HEK293 (cell line): Measurements from ENCODE around the gene SOX12.
"Not testable (repeated sequence)": the region's sequence is repeated elsewhere in the genome, so short reads cannot be mapped to it uniquely, and the experiment has no call there.

Experiments used
- CTCF ChIA-PET: fragments of 350-600 bp; formaldehyde crosslinking; extraction: SDS; loops from one replicate; lab custom pipeline; 2021; ENCODE audit warnings: antibody characterized with exemption; lab: Yijun Ruan, JAX
- POLR2A ChIA-PET: fragments of 300-600 bp; formaldehyde crosslinking; extraction: SDS; loops from one replicate; lab custom pipeline; 2020; ENCODE audit warnings: antibody characterized with exemption, inconsistent platforms; lab: Yijun Ruan, JAX
- H3K27ac ChIP-seq: fragments of 200-500 bp; sonication (Bioruptor generic); 2 replicates; pipeline ENCODE4 v1.5.1; 2014; ENCODE audit warnings: low read depth, low read length, control low read depth, inconsistent platforms; ENCODE audit errors: extremely low read depth
- H3K36me3 ChIP-seq, 2 experiments: fragments of 200-500 bp in 1 of 2; sonication (Bioruptor generic) in 1 of 2; 1 replicate in 1 of 2; 2 replicates in 1 of 2; pipeline ENCODE4 v1.5.1; 2014 to 2017; ENCODE audit warnings: inconsistent platforms in 2 of 2, low read length in 2 of 2; ENCODE audit not compliant: control insufficient read depth in 2 of 2, insufficient read depth in 1 of 2
- H3K4me1 ChIP-seq: fragments of 200-500 bp; sonication (Bioruptor generic); 2 replicates; pipeline ENCODE4 v1.5.1; 2014; ENCODE audit warnings: mild to moderate bottlenecking, low read length, inconsistent platforms; ENCODE audit not compliant: control insufficient read depth, insufficient read depth
- H3K4me3 ChIP-seq: 2 replicates; pipeline ENCODE4 v1.5.1; 2011; ENCODE audit warnings: low read depth, mild to moderate bottlenecking, control low read depth, low read length, moderate library complexity
- H3K9me3 ChIP-seq: fragments of 200-500 bp; sonication (Bioruptor generic); 2 replicates; pipeline ENCODE4 v1.5.1; 2014; ENCODE audit warnings: low read depth, low read length, inconsistent platforms; ENCODE audit not compliant: control insufficient read depth, insufficient read depth
- BCL11A ChIP-seq: fragments of 450-650 bp; formaldehyde crosslinking; IDR thresholded peaks from 2 replicates; pipeline ENCODE4 v1.5.1; 2016; ENCODE audit warnings: low read depth, missing biosample characterization, missing genetic modification characterization
- KLF8 ChIP-seq: fragments of 450-650 bp; formaldehyde crosslinking; IDR thresholded peaks from 2 replicates; pipeline ENCODE4 v1.5.1; 2016; ENCODE audit warnings: missing biosample characterization, missing genetic modification characterization
- PRDM1 ChIP-seq: fragments of 450-650 bp; formaldehyde crosslinking; IDR thresholded peaks from 2 replicates; pipeline ENCODE4; 2016; ENCODE audit warnings: missing biosample characterization, missing genetic modification characterization
- SP7 ChIP-seq: fragments of 450-650 bp; formaldehyde crosslinking; IDR thresholded peaks from 2 replicates; pipeline ENCODE4 v1.5.1; 2016; ENCODE audit warnings: missing biosample characterization, missing genetic modification characterization
- ZFP69B ChIP-seq: fragments of 450-650 bp; formaldehyde crosslinking; IDR thresholded peaks from 2 replicates; pipeline ENCODE4 v1.5.1; 2016; ENCODE audit warnings: missing biosample characterization, missing genetic modification characterization
- ZNF121 ChIP-seq: fragments of 450-650 bp; formaldehyde crosslinking; IDR thresholded peaks from 2 replicates; pipeline ENCODE4 v1.5.1; 2016; ENCODE audit warnings: missing biosample characterization, missing genetic modification characterization
- ZNF239 ChIP-seq: fragments of 450-650 bp; formaldehyde crosslinking; IDR thresholded peaks from 2 replicates; pipeline ENCODE4 v1.5.1; 2016; ENCODE audit warnings: missing biosample characterization, missing genetic modification characterization
- ZNF302 ChIP-seq: fragments of 450-650 bp; formaldehyde crosslinking; IDR thresholded peaks from 2 replicates; pipeline ENCODE4 v1.5.1; 2016; ENCODE audit warnings: missing biosample characterization, missing genetic modification characterization, low read depth
- ZNF335 ChIP-seq: fragments of 450-650 bp; formaldehyde crosslinking; conservative IDR thresholded peaks from 2 replicates; pipeline ENCODE4 v1.5.1; 2016; ENCODE audit warnings: missing biosample characterization, missing genetic modification characterization
- ZNF354C ChIP-seq: fragments of 450-650 bp; formaldehyde crosslinking; IDR thresholded peaks from 2 replicates; pipeline ENCODE4 v1.5.1; 2016; ENCODE audit warnings: missing biosample characterization, missing genetic modification characterization, low read depth, borderline replicate concordance
- ZNF366 ChIP-seq: fragments of 450-650 bp; formaldehyde crosslinking; conservative IDR thresholded peaks from 2 replicates; pipeline ENCODE4 v1.5.1; 2016; ENCODE audit warnings: missing biosample characterization, missing genetic modification characterization
- ZNF549 ChIP-seq: fragments of 450-650 bp; IDR thresholded peaks from 2 replicates; pipeline ENCODE4 v1.5.1; 2018; ENCODE audit warnings: missing biosample characterization, missing genetic modification characterization, mild to moderate bottlenecking, inconsistent platforms, moderate library complexity
- ZNF621 ChIP-seq: fragments of 450-650 bp; formaldehyde crosslinking; IDR thresholded peaks from 2 replicates; pipeline ENCODE4 v1.5.1; 2017; ENCODE audit warnings: missing biosample characterization, missing genetic modification characterization
- ZNF654 ChIP-seq: fragments of 450-650 bp; formaldehyde crosslinking; IDR thresholded peaks from 2 replicates; pipeline ENCODE4 v1.5.1; 2016; ENCODE audit warnings: low read depth, missing biosample characterization, missing genetic modification characterization
- ZNF670 ChIP-seq: fragments of 450-650 bp; formaldehyde crosslinking; IDR thresholded peaks from 2 replicates; pipeline ENCODE4 v1.5.1; 2016; ENCODE audit warnings: missing biosample characterization, missing genetic modification characterization, low read depth
- ZNF76 ChIP-seq: fragments of 450-650 bp; formaldehyde crosslinking; IDR thresholded peaks from 2 replicates; pipeline ENCODE4; 2016; ENCODE audit warnings: low read depth, missing biosample characterization, missing genetic modification characterization, borderline replicate concordance
- TF ChIP-seq, protein P1 (sequence below): fragments of 450-650 bp; formaldehyde crosslinking; IDR thresholded peaks from 2 replicates; pipeline ENCODE4 v1.5.1; 2016; ENCODE audit warnings: missing biosample characterization, missing genetic modification characterization
- TF ChIP-seq, protein P2 (sequence below): fragments of 450-650 bp; formaldehyde crosslinking; IDR thresholded peaks from 2 replicates; pipeline ENCODE4 v1.5.1; 2016; ENCODE audit warnings: missing biosample characterization, missing genetic modification characterization
- TF ChIP-seq, protein P3 (sequence below): fragments of 450-650 bp; IDR thresholded peaks from 2 replicates; pipeline ENCODE4 v1.5.1; 2018; ENCODE audit warnings: missing biosample characterization, missing genetic modification characterization
- TF ChIP-seq, protein P4 (sequence below): fragments of 450-650 bp; formaldehyde crosslinking; IDR thresholded peaks from 2 replicates; pipeline ENCODE4 v1.5.1; 2016; ENCODE audit warnings: missing biosample characterization, missing genetic modification characterization

The SOX12 gene

DNA sequence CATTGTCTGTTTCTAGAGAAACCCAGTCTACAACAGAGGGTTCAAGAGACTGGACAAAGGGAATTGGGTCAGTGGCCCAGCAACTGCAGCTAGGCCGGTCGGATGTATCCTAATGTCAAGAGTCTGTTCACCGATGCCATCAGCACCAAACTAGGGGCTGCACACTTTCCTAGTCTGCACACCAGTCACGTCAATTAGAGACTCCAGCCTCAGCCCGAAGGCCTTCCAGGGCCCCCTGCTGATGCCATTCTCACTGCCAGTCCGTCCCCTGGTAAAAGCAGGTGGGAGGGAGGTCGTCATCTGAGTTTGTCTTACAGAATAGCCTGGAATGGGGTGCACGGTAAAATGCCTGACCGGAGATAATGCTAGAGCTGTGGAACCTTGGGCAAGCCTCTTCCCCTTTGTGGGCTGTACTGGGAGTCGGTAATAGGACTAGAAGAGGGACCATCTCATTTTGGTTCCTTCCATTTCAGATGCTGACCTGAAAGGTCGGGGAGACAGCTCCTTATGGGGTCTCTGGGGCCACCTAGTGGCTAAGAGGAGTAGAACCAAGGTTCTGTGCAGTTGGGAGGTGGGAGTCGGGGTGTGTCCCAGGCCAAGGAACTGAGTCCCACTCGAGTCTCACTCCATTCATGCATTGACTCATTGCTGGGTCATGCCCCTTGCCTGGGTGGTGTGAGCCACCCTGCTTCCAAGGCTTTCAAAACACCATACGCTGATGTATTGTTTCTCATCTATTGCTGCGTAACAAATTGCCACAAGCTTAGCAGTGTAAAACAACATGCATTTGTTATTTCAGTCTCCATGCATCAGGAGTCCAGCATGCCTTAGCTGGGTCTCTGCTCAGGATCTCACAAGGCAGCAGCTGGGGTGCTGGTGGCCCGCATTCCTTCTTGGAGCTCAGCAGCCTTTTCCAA, 5.1 kb downstream of the SOX12 start (continued):
- TF ChIP-seq, protein P1, sequence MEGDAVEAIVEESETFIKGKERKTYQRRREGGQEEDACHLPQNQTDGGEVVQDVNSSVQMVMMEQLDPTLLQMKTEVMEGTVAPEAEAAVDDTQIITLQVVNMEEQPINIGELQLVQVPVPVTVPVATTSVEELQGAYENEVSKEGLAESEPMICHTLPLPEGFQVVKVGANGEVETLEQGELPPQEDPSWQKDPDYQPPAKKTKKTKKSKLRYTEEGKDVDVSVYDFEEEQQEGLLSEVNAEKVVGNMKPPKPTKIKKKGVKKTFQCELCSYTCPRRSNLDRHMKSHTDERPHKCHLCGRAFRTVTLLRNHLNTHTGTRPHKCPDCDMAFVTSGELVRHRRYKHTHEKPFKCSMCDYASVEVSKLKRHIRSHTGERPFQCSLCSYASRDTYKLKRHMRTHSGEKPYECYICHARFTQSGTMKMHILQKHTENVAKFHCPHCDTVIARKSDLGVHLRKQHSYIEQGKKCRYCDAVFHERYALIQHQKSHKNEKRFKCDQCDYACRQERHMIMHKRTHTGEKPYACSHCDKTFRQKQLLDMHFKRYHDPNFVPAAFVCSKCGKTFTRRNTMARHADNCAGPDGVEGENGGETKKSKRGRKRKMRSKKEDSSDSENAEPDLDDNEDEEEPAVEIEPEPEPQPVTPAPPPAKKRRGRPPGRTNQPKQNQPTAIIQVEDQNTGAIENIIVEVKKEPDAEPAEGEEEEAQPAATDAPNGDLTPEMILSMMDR (tag by site-specific recombination): peak; percentile 63; the same call in 1 of the 2 replicates

DNA sequence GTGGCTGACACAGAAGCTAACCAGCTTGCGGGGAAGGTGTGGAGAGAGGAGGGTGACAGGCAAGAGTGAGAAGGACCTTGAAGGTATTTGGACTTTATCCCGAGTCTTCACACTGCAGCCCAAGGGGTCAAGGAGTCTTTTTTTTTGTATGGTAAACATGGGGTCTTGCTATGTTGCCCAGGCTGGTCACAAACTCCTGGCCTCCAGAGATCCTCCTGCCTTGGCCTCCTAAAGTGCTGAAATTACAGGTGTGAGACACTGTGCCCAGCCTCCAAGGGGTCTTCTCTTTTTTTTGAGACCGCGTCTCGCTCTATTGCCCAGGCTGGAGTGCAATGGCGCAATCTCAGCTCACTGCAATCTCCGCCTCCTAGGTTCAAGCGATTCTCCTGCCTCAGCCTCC, 9.2 kb downstream of the SOX12 start:
- H3K36me3 ChIP-seq: no peaks in the 10 kb centered on the region
- no peak overlapping the region for H3K27ac ChIP-seq
- no peak for TF ChIP-seq ZNF239 (tag by site-specific recombination)
- TF ChIP-seq SP7 (tag by site-specific recombination): no peak
- TF ChIP-seq ZNF621 (tag by site-specific recombination): no peak
- TF ChIP-seq ZNF302: no peak
- peak; percentile 47; the same call in 1 of the 2 replicates for TF ChIP-seq ZNF121 (tag by site-specific recombination)
- TF ChIP-seq ZNF670: no peak
- TF ChIP-seq, protein P2, sequence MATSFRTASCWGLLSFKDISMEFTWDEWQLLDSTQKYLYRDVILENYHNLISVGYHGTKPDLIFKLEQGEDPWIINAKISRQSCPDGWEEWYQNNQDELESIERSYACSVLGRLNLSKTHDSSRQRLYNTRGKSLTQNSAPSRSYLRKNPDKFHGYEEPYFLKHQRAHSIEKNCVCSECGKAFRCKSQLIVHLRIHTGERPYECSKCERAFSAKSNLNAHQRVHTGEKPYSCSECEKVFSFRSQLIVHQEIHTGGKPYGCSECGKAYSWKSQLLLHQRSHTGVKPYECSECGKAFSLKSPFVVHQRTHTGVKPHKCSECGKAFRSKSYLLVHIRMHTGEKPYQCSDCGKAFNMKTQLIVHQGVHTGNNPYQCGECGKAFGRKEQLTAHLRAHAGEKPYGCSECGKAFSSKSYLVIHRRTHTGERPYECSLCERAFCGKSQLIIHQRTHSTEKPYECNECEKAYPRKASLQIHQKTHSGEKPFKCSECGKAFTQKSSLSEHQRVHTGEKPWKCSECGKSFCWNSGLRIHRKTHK: no peak
- no peak for TF ChIP-seq ZNF76 (tag by site-specific recombination)
- no peaks in the 10 kb centered on the region for H3K9me3 ChIP-seq
- POLR2A ChIA-PET: interaction anchor here (1.6 kb wide), 1 partner anchor 13 kb away, joined by 7 read pairs; the partner anchor contains the start of gene NRSN2
- CTCF ChIA-PET: interaction anchor here (1.3 kb wide), 1 partner anchor 65 kb away, joined by 4 read pairs; no protein-coding TSS in a partner anchor
- no peak overlapping the region for H3K4me3 ChIP-seq
- peaks cover 3% of the 10 kb centered on the region; the same call in 1 of the 2 replicates for H3K4me1 ChIP-seq

DNA sequence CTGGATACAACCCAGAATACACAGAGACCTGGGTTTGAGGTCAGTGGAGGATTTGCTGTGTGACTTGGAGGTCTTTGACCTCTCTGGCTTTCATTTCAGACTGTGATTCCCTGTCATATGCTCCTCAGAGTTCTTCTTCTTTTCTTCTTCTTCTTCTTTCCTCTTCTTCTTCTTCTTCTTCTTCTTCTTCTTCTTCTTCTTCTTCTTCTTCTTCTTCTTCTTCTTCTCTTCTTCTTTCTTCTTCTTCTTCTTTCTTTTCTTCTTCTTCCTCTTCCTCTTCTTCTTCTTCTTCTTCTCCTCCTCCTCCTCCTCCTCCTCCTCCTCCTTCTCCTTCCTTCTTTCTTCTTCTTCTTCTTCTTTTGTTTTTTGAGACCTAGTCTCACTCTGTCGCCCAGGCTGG, 10.7 kb downstream of the SOX12 start:
- H3K36me3 ChIP-seq, H3K9me3 ChIP-seq, POLR2A ChIA-PET, H3K4me3 ChIP-seq, CTCF ChIA-PET, H3K27ac ChIP-seq, H3K4me1 ChIP-seq: not testable (repeated sequence)
- TF ChIP-seq ZNF366 (tag by site-specific recombination): peak; percentile 78
- TF ChIP-seq, protein P3, sequence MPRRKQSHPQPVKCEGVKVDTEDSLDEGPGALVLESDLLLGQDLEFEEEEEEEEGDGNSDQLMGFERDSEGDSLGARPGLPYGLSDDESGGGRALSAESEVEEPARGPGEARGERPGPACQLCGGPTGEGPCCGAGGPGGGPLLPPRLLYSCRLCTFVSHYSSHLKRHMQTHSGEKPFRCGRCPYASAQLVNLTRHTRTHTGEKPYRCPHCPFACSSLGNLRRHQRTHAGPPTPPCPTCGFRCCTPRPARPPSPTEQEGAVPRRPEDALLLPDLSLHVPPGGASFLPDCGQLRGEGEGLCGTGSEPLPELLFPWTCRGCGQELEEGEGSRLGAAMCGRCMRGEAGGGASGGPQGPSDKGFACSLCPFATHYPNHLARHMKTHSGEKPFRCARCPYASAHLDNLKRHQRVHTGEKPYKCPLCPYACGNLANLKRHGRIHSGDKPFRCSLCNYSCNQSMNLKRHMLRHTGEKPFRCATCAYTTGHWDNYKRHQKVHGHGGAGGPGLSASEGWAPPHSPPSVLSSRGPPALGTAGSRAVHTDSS (tag by site-specific recombination): peak; percentile 92

DNA sequence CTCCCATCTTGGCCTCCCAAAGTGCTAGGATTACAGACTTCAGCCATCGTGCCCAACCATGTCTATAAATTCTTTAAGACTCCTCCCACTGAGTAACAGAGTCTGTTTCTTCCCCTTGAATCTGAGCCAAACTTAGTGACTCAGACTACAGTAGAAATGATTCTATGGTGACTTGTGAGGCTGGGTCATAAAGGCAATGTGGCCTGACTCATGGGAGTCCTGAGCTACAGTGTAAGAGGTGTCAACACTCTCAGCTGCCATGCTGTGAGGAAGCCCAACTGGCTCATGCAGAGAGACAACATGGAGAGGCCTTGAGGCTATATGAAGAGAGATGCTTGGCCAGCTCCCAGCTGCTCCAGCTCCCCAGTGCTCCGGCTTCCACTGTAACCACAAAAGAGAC, 16.3 kb downstream of the SOX12 start:
- Histone ChIP-seq H3K27ac (no peak overlapping the region), H3K4me3 (no peak overlapping the region), H3K4me1 (peaks cover 4% of the 10 kb centered on the region), H3K36me3 (peaks cover 0 to 4% of the 10 kb centered on the region in 2 experiments; a peak in 1 of 3 replicates), H3K9me3 (no peaks in the 10 kb centered on the region)
- POLR2A ChIA-PET: interaction anchor here (0.7 to 1.8 kb wide), 3 partner anchors 12 to 202 kb away, joined by 3 to 5 read pairs (median 4); partner anchors contain the start of gene CSNK2A1
- CTCF ChIA-PET: interaction anchor here (1.1 to 1.9 kb wide), 2 partner anchors 11 to 12 kb away, joined by 4 to 13 read pairs; no protein-coding TSS in a partner anchor
- TF ChIP-seq ZNF366 (tag by site-specific recombination) (no peak), ZNF335 (tag by site-specific recombination) (no peak), KLF8 (tag by site-specific recombination) (peak; percentile 38; the same call in 1 of the 2 replicates), ZNF549 (tag by site-specific recombination) (no peak), ZFP69B (tag by site-specific recombination) (0 out of 2 replicates have a peak, but pooled peaks have one; percentile 15), BCL11A (no peak), ZNF654 (tag by site-specific recombination) (no peak), PRDM1 (tag by site-specific recombination) (no peak), ZNF354C (tag by site-specific recombination) (no peak)
- TF ChIP-seq, protein P4, sequence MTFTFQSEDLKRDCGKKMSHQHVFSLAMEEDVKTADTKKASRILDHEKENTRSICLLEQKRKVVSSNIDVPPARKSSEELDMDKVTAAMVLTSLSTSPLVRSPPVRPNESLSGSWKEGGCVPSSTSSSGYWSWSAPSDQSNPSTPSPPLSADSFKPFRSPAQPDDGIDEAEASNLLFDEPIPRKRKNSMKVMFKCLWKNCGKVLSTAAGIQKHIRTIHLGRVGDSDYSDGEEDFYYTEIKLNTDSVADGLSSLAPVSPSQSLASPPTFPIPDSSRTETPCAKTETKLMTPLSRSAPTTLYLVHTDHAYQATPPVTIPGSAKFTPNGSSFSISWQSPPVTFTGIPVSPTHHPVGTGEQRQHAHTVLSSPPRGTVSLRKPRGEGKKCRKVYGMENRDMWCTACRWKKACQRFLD (tag by site-specific recombination): no peak
